HEK293 (cell line): Measurements from ENCODE around the gene KRCC1.
A peak's percentile ranks its signal among the peaks of the same experiment; 100 is the strongest.

Experiments used
- CTCF ChIA-PET: fragments of 350-600 bp; formaldehyde crosslinking; extraction: SDS; loops from one replicate; lab custom pipeline; 2021; ENCODE audit warnings: antibody characterized with exemption; lab: Yijun Ruan, JAX
- POLR2A ChIA-PET: fragments of 300-600 bp; formaldehyde crosslinking; extraction: SDS; loops from one replicate; lab custom pipeline; 2020; ENCODE audit warnings: antibody characterized with exemption, inconsistent platforms; lab: Yijun Ruan, JAX
- H3K27ac ChIP-seq: fragments of 200-500 bp; sonication (Bioruptor generic); 2 replicates; pipeline ENCODE4 v1.5.1; 2014; ENCODE audit warnings: low read depth, low read length, control low read depth, inconsistent platforms; ENCODE audit errors: extremely low read depth
- H3K36me3 ChIP-seq, 2 experiments: fragments of 200-500 bp in 1 of 2; sonication (Bioruptor generic) in 1 of 2; 1 replicate in 1 of 2; 2 replicates in 1 of 2; pipeline ENCODE4 v1.5.1; 2014 to 2017; ENCODE audit warnings: inconsistent platforms in 2 of 2, low read length in 2 of 2; ENCODE audit not compliant: control insufficient read depth in 2 of 2, insufficient read depth in 1 of 2
- H3K4me1 ChIP-seq: fragments of 200-500 bp; sonication (Bioruptor generic); 2 replicates; pipeline ENCODE4 v1.5.1; 2014; ENCODE audit warnings: mild to moderate bottlenecking, low read length, inconsistent platforms; ENCODE audit not compliant: control insufficient read depth, insufficient read depth
- H3K4me3 ChIP-seq: 2 replicates; pipeline ENCODE4 v1.5.1; 2011; ENCODE audit warnings: low read depth, mild to moderate bottlenecking, control low read depth, low read length, moderate library complexity
- H3K9me3 ChIP-seq: fragments of 200-500 bp; sonication (Bioruptor generic); 2 replicates; pipeline ENCODE4 v1.5.1; 2014; ENCODE audit warnings: low read depth, low read length, inconsistent platforms; ENCODE audit not compliant: control insufficient read depth, insufficient read depth
- BCL11A ChIP-seq: fragments of 450-650 bp; formaldehyde crosslinking; IDR thresholded peaks from 2 replicates; pipeline ENCODE4 v1.5.1; 2016; ENCODE audit warnings: low read depth, missing biosample characterization, missing genetic modification characterization
- FEZF1 ChIP-seq: fragments of 450-650 bp; formaldehyde crosslinking; IDR thresholded peaks from 2 replicates; pipeline ENCODE4 v1.5.1; 2016; ENCODE audit warnings: missing biosample characterization, missing genetic modification characterization
- ZBTB1 ChIP-seq: fragments of 450-650 bp; formaldehyde crosslinking; IDR thresholded peaks from 2 replicates; pipeline ENCODE4 v1.5.1; 2016; ENCODE audit warnings: missing biosample characterization, missing genetic modification characterization
- ZBTB17 ChIP-seq: fragments of 450-650 bp; formaldehyde crosslinking; IDR thresholded peaks from 2 replicates; pipeline ENCODE4 v1.5.1; 2016; ENCODE audit warnings: missing biosample characterization, missing genetic modification characterization
- ZFP37 ChIP-seq: fragments of 450-650 bp; formaldehyde crosslinking; IDR thresholded peaks from 2 replicates; pipeline ENCODE4 v1.5.1; 2016; ENCODE audit warnings: missing biosample characterization, missing genetic modification characterization
- ZFP69B ChIP-seq: fragments of 450-650 bp; formaldehyde crosslinking; IDR thresholded peaks from 2 replicates; pipeline ENCODE4 v1.5.1; 2016; ENCODE audit warnings: missing biosample characterization, missing genetic modification characterization
- ZNF155 ChIP-seq: fragments of 450-650 bp; formaldehyde crosslinking; IDR thresholded peaks from 2 replicates; pipeline ENCODE4 v1.5.1; 2016; ENCODE audit warnings: missing biosample characterization, missing genetic modification characterization
- ZNF169 ChIP-seq: fragments of 450-650 bp; formaldehyde crosslinking; IDR thresholded peaks from 2 replicates; pipeline ENCODE4 v1.5.1; 2016; ENCODE audit warnings: missing biosample characterization, missing genetic modification characterization
- ZNF223 ChIP-seq: fragments of 450-650 bp; formaldehyde crosslinking; IDR thresholded peaks from 2 replicates; pipeline ENCODE4 v1.5.1; 2016; ENCODE audit warnings: missing biosample characterization, missing genetic modification characterization
- ZNF280D ChIP-seq: fragments of 450-650 bp; formaldehyde crosslinking; IDR thresholded peaks from 2 replicates; pipeline ENCODE4 v1.5.1; 2016; ENCODE audit warnings: missing biosample characterization, missing genetic modification characterization
- ZNF302 ChIP-seq: fragments of 450-650 bp; formaldehyde crosslinking; IDR thresholded peaks from 2 replicates; pipeline ENCODE4 v1.5.1; 2016; ENCODE audit warnings: missing biosample characterization, missing genetic modification characterization, low read depth
- ZNF335 ChIP-seq: fragments of 450-650 bp; formaldehyde crosslinking; conservative IDR thresholded peaks from 2 replicates; pipeline ENCODE4 v1.5.1; 2016; ENCODE audit warnings: missing biosample characterization, missing genetic modification characterization
- ZNF416 ChIP-seq: fragments of 450-650 bp; formaldehyde crosslinking; IDR thresholded peaks from 2 replicates; pipeline ENCODE4 v1.5.1; 2016; ENCODE audit warnings: missing biosample characterization, missing genetic modification characterization
- ZNF645 ChIP-seq: fragments of 450-650 bp; formaldehyde crosslinking; IDR thresholded peaks from 2 replicates; pipeline ENCODE4; 2016; ENCODE audit warnings: missing biosample characterization, missing genetic modification characterization
- ZNF660 ChIP-seq: fragments of 450-650 bp; IDR thresholded peaks from 2 replicates; pipeline ENCODE4 v1.5.1; 2018; ENCODE audit warnings: missing biosample characterization, mild to moderate bottlenecking, missing genetic modification characterization
- ZNF670 ChIP-seq: fragments of 450-650 bp; formaldehyde crosslinking; IDR thresholded peaks from 2 replicates; pipeline ENCODE4 v1.5.1; 2016; ENCODE audit warnings: missing biosample characterization, missing genetic modification characterization, low read depth
- ZNF701 ChIP-seq: fragments of 450-650 bp; formaldehyde crosslinking; IDR thresholded peaks from 2 replicates; pipeline ENCODE4 v1.5.1; 2016; ENCODE audit warnings: missing biosample characterization, missing genetic modification characterization
- ZNF776 ChIP-seq: fragments of 450-650 bp; formaldehyde crosslinking; IDR thresholded peaks from 2 replicates; pipeline ENCODE4 v1.5.0; 2017; ENCODE audit warnings: missing biosample characterization, missing genetic modification characterization, borderline replicate concordance
- ZSCAN23 ChIP-seq: fragments of 450-650 bp; formaldehyde crosslinking; IDR thresholded peaks from 2 replicates; pipeline ENCODE4 v1.5.1; 2016; ENCODE audit warnings: missing biosample characterization, missing genetic modification characterization
- TF ChIP-seq, protein P1 (sequence below): fragments of 450-650 bp; formaldehyde crosslinking; IDR thresholded peaks from 2 replicates; pipeline ENCODE4 v1.5.1; 2016; ENCODE audit warnings: missing biosample characterization, missing genetic modification characterization
- TF ChIP-seq, protein P2 (sequence below): fragments of 450-650 bp; formaldehyde crosslinking; IDR thresholded peaks from 2 replicates; pipeline ENCODE4 v1.5.1; 2017; ENCODE audit warnings: missing biosample characterization, missing genetic modification characterization

Gene KRCC1

DNA sequence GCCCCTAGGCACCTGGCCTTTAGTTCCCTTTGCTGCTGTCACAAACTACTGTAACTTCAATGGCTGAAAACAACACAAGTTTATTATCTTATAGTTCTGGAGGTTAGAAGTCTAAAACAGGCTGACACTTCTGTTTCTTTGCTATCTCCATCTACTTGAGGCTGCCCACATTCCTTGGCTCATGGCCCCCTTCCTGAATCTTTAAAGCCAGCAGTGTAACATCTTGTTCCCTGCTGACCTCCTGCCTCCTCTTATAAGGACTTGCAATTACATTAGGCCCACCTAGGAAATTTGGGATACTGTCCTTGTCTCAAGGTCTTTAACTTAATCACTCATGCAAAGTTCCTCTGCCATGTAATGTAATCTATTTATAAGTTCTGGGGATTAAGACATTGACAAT is 18.6 kb upstream of the KRCC1 start:
- CTCF ChIA-PET, result no interaction called here

DNA sequence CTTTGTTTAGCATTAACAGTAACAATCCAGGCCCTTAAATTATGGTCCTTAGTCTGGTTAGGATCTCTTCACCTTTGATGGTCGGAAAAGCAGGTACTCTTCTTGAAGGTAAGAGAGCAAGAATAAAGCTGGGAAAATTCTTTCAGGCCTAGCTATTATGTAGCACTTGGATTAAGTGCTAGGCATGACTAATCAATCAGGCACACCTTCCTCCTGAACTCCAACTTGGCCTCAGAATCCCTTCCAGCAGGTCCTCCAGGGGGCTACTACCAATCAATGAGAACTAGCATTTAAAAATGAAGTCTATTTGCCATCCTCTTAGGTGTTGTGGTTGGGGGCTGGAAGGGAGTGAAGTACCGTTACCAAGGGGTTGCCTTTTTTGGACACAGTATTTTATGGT is 15.8 kb upstream of the KRCC1 start:
- no peaks in the 10 kb centered on the region for H3K4me1 ChIP-seq
- CTCF ChIA-PET, result interaction anchor here (1.4 kb wide), 1 partner anchor 11 kb away, joined by 7 read pairs; no protein-coding TSS in a partner anchor
- no peaks in the 10 kb centered on the region for H3K36me3 ChIP-seq
- no peak overlapping the region for H3K4me3 ChIP-seq
- no peaks in the 10 kb centered on the region for H3K9me3 ChIP-seq
- TF ChIP-seq ZNF776 (tag by site-specific recombination) (no peak), ZNF169 (tag by site-specific recombination) (no peak), ZBTB17 (tag by site-specific recombination) (0 out of 2 replicates have a peak, but pooled peaks have one; percentile 21), ZNF701 (tag by site-specific recombination) (no peak)
- TF ChIP-seq, all 188 proteins: peak for 1
- no peak overlapping the region for H3K27ac ChIP-seq
- POLR2A ChIA-PET, result no interaction called here

More for the DNA sequence above, 18.6 kb upstream of the KRCC1 start:
- Histone ChIP-seq H3K27ac (no peak overlapping the region), H3K4me3 (no peak overlapping the region)
- TF ChIP-seq ZNF223 (tag by site-specific recombination), result no peak
- no peak for TF ChIP-seq ZNF645 (tag by site-specific recombination)
- TF ChIP-seq FEZF1 (tag by site-specific recombination), result no peak
- no peak for TF ChIP-seq ZFP37
- TF ChIP-seq ZNF670 (tag by site-specific recombination), result no peak
- TF ChIP-seq ZBTB1, result no peak
- TF ChIP-seq ZSCAN23 (tag by site-specific recombination), result no peak
- no peak for TF ChIP-seq ZNF416 (tag by site-specific recombination)
- TF ChIP-seq, protein P1, sequence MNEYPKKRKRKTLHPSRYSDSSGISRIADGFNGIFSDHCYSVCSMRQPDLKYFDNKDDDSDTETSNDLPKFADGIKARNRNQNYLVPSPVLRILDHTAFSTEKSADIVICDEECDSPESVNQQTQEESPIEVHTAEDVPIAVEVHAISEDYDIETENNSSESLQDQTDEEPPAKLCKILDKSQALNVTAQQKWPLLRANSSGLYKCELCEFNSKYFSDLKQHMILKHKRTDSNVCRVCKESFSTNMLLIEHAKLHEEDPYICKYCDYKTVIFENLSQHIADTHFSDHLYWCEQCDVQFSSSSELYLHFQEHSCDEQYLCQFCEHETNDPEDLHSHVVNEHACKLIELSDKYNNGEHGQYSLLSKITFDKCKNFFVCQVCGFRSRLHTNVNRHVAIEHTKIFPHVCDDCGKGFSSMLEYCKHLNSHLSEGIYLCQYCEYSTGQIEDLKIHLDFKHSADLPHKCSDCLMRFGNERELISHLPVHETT (tag by site-specific recombination), result no peak
- TF ChIP-seq BCL11A, result no peak
- TF ChIP-seq, protein P2, sequence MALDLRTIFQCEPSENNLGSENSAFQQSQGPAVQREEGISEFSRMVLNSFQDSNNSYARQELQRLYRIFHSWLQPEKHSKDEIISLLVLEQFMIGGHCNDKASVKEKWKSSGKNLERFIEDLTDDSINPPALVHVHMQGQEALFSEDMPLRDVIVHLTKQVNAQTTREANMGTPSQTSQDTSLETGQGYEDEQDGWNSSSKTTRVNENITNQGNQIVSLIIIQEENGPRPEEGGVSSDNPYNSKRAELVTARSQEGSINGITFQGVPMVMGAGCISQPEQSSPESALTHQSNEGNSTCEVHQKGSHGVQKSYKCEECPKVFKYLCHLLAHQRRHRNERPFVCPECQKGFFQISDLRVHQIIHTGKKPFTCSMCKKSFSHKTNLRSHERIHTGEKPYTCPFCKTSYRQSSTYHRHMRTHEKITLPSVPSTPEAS, result no peak
- no peak for TF ChIP-seq ZNF335 (tag by site-specific recombination)
- no peak for TF ChIP-seq ZNF302
- TF ChIP-seq ZNF280D, result no peak
- no peak for TF ChIP-seq ZNF155 (tag by site-specific recombination)
- no peak for TF ChIP-seq ZFP69B (tag by site-specific recombination)
- no peak for TF ChIP-seq ZNF660 (tag by site-specific recombination)
- TF ChIP-seq, all 188 proteins: peak for 0
- no peaks in the 10 kb centered on the region for H3K4me1 ChIP-seq
- H3K36me3 ChIP-seq, result no peaks in the 10 kb centered on the region
- no peaks in the 10 kb centered on the region for H3K9me3 ChIP-seq
- POLR2A ChIA-PET, result no interaction called here
